AG04450 (cell line): ENCODE results near the gene MICAL1. TPM values are rescaled to one million over a fixed set of nuclear protein-coding genes. Genes with fewer than 3 reads are reported as not detected.
A peak's percentile ranks its signal among the peaks of the same experiment; 100 is the strongest.

ENCODE experiments used
- CTCF ChIA-PET: fragments of 300-600, 350-600 bp; formaldehyde crosslinking; extraction: SDS; loops from one replicate; lab custom pipeline; 2022; ENCODE audit warnings: antibody characterized with exemption, inconsistent platforms; lab: Charles Lee
- POLR2A ChIA-PET: fragments of 350-600 bp; formaldehyde crosslinking; extraction: SDS; loops from one replicate; lab custom pipeline; 2021; ENCODE audit warnings: antibody characterized with exemption, inconsistent platforms; lab: Yijun Ruan, JAX
- DNase-seq: peaks from one replicate; pipeline ENCODE4 v3.0.0-alpha.2; 2011; ENCODE audit warnings: low read depth, low spot score
- H3K27ac ChIP-seq: one replicate; pipeline ENCODE4 v1.5.1; 2012; ENCODE audit warnings: low read depth, low read length, control low read depth
- H3K27me3 ChIP-seq: one replicate; pipeline ENCODE4 v1.6.0; 2012; ENCODE audit warnings: low read length; ENCODE audit not compliant: control insufficient read depth, insufficient read depth
- H3K4me3 ChIP-seq: 2 replicates; pipeline ENCODE4 v1.5.1; 2011; ENCODE audit warnings: mild to moderate bottlenecking, low read depth, low read length, control low read depth
- H3K9me3 ChIP-seq: 2 replicates; pipeline ENCODE4 v1.5.1; 2012; ENCODE audit warnings: low read length; ENCODE audit not compliant: control insufficient read depth, insufficient read depth
- CTCF ChIP-seq: IDR thresholded peaks from 2 replicates; pipeline ENCODE4 v1.5.1; 2011; ENCODE audit warnings: low read depth, low read length, control low read depth, inconsistent platforms
- polyA plus RNA-seq: library from polyadenylated mRNA; depleted of rRNA; stranded (reverse); fragments of >200 nt; gene quantifications from 2 replicates; pipeline ENCODE4 v1.2.3, GENCODE V29; 2011

Gene MICAL1
- polyA plus RNA-seq, 1 experiment: 40.9 TPM

DNA sequence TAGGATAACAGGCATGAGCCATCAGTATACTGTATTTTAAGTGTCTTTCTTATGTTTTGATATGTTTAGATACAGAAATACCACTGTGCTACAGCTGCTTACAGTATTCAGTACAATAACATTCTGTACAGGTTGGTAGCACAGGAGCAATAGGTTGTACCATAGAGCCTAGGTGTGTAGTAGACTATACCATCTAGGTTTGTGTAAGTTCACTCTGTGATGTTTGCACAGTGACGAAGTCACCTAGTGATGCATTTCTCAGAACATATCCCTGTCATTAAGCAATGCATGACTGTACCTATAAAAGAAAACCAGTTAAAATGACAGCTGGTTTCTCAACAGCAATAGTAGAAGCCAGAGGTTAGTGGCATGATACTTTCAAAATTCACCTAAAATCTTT lies 30.5 kb upstream of the MICAL1 start:
- Histone ChIP-seq H3K4me3 (no peak overlapping the region), H3K27ac (no peak overlapping the region), H3K27me3 (peaks cover 12% of the 10 kb centered on the region), H3K9me3 (no peaks in the 10 kb centered on the region; the same call in 1 of the 2 replicates)
- ChIA-PET POLR2A (no interaction called here), CTCF (interaction anchor here (0.9 kb wide), 1 partner anchor 553 kb away, joined by 3 read pairs; no protein-coding TSS in a partner anchor)
- TF ChIP-seq CTCF: no peak
- DNase-seq: no peak

DNA sequence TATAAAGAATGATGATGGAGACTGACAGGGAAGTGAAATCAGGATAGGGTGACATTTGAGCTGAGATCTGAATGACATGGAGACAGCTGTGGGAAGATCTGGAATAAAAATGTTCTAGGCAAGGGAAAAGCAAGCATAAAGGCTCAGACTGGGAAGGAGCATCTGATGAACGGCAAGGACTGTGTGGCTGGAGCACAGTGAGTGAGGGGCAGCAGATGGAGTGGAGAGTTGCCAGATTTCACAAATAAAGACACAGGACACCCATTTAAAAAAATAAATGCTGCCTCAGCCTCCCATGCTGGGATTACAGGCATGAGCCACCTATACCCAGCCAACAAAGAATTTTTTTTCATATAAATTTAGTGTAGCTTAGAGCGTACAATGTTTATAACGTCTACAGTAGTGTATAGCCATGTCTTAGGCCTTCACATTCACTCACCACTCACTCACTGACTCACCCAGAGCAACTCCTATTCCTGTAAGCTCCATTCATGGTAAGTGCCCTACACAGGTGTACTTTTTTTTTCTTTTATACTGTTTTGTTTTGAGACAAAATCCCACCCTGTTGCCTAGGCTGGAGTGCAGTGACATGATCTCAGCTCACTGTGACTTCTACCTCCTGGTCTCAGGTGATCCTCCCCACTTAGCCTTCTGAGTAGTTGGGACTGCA lies 29.8 kb upstream of the MICAL1 start:
- no peak overlapping the region for H3K27ac ChIP-seq
- ChIA-PET CTCF (interaction anchor here (0.6 kb wide), 1 partner anchor 1122 kb away, joined by 4 read pairs; no protein-coding TSS in a partner anchor), POLR2A (no interaction called here)
- H3K4me3 ChIP-seq: no peak overlapping the region
- no peak for TF ChIP-seq CTCF
- no peaks in the 10 kb centered on the region; the same call in 1 of the 2 replicates for H3K9me3 ChIP-seq
- H3K27me3 ChIP-seq: peaks cover 9% of the 10 kb centered on the region
- DNase-seq: no peak

- no peak for DNase-seq
- no peaks in the 10 kb centered on the region; the same call in 1 of the 2 replicates for H3K9me3 ChIP-seq
- peaks cover 9% of the 10 kb centered on the region for H3K27me3 ChIP-seq
- H3K27ac ChIP-seq: no peak overlapping the region
- TF ChIP-seq CTCF: no peak
- CTCF ChIA-PET: interaction anchor here (0.6 kb wide), 1 partner anchor 1434 kb away, joined by 4 read pairs; no protein-coding TSS in a partner anchor
- no peak overlapping the region; the same call in 1 of the 2 replicates for H3K4me3 ChIP-seq
- POLR2A ChIA-PET: no interaction called here
Measured at GRCh38 chr6:109484122-109484521, 28.6 kb upstream of the MICAL1 start.

DNA sequence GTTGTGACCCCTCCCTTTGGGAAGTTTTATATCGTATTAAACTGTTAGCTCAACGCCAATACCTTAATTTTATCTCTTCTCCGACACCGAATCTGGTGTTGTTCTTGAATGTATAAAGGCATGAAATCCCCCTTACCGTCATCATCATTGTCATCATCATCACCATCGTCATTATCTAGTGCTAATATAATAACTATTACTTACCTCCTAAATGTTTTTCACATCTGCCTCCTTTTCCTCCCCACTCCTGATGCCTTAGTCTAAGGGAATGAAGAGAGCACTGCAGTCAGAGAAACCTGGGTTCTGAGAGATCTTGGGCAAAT lies 28.1 kb upstream of the MICAL1 start:
- Histone ChIP-seq H3K27ac (no peak overlapping the region), H3K9me3 (no peaks in the 10 kb centered on the region; the same call in 1 of the 2 replicates), H3K4me3 (peak overlapping the region; percentile 63), H3K27me3 (peaks cover 9% of the 10 kb centered on the region)
- DNase-seq: no peak
- no peak for TF ChIP-seq CTCF
- POLR2A ChIA-PET: no interaction called here
- CTCF ChIA-PET: no interaction called here
